GM21381 (cell line): Measurements from ENCODE around the gene NUDT4.
"Not testable (repeated sequence)": the region's sequence is repeated elsewhere in the genome, so short reads cannot be mapped to it uniquely, and the experiment has no call there.

Experiments used
- ATAC-seq: cut with Tn5 transposase; IDR thresholded peaks from one replicate; pipeline ENCODE4 v1.9.1; 2021; ENCODE audit warnings: mild to moderate bottlenecking, moderate library complexity; ENCODE audit not compliant: unreplicated experiment

NUDT4 gene

DNA sequence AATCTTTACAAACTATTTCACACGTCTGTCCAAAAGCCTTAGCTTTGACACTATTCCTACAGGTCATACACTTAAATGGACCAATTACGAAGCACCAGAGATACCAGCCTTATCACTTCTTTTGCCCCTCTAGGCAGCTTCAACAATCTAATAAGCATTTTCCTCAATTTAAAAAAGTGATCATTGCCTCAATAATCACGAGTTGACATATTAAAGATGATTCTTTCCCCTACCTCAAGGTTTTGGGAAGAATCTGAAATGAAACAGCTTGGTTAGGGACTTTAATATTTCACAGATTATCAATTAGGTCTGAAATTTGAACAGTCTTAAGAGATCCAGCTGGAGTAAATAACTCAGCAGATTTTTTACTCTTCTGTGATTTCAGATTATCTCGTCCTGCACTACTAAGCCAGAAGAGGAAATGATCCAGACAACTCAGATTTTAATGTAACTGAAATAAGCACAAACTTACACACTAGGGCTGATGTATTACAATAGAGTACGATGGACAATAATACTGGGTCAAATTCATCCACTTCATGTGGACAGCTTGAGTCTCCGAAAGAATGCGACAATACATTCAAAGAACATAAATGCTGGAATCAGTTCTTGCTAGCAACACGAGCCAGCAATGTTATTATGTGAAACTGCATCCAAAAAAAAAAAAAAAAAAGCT lies 48.1 kb downstream of the NUDT4 start:
- peak; percentile 18 for ATAC-seq

DNA sequence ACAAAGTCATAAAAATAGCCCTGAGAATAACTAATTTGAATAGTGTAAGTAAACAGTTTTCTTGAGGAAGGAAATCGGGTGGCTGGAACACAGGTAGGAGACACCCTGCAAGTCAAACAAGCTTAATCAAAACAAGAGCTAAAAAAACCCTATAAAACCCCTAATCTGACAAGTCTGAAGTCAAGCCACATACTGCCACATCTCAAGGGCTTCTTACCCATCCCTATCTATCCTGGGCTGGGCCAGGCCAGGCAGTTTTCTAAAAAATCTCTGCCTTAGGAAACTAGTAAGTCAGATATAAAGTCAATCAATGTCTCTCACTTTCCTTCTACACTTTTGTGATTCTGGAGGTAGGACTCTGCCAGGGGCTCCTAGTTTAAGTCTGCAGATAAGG lies 48.7 kb downstream of the NUDT4 start:
- peak; percentile 44 for ATAC-seq

DNA sequence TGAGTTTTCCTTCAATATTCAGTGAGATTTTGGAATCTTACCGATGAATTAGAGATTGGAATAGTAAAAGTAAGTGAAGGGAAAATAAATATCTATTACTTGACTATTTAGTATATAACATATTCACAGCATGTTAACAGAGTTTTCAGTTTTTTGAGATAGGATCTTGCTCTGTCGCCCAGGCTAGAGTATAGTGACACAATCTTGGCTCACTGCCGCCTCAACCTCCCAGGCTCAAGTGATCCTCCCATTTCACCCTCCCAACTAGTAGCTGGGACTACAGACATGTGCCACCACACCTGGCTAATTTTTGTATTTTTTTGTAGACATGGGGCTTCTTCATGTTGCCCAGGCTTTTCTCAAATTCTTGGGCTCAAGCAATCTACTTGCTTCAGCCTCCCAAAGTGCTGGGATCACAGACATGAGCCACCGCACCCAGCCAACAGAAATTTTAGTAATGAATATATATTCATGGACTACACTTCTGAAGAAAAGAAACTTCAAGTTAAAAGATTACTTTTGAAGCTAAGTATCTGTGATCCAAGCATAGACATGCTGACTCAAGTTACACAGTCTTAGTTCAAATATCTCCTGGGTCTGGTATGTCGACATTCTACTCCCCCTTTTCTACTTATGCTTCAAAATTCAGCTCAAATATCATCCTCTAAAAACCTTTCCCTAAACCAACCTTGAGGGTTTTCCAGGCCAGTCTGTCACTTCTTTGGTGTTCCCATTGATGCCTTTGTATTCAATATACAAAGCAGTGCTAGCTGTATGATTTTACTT lies 50.2 kb downstream of the NUDT4 start:
- ATAC-seq: no peak

DNA sequence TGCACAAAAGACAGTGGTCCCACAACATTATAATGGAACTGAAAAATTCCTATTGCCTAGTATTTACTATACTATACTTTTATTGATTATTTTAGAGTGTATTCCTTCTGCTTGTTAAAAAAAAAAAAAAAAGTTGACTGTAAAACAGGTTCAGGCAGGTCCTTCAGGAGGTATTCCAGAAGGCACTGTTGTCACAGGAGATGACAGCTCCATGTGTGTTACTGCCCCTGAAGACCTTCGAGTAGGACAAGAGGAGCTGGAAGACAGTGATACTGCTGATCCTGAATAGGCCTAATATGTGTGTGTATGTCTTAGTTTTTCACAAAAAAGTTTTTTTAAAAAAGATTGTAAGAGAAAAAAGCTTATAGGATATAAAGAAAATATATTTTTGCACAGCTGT lies 51.7 kb downstream of the NUDT4 start:
- no peak for ATAC-seq

DNA sequence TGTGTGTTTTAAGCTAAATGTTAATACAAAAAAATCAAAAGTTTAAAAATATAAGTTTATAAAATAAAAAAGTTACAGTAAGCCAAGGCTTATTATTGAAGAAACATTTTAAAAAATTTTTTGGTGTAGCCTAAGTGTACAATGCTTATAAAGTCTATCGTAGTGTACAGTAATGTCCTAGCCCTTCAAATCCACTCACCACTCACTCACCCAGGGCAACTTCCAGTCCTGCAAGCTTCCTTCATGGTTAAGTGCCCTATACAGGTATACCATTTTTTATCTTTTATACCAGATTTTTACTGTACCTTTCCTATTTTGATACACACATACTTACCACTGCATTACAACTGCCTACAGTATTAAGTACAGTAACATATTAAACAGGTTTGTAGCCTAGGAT lies 52.1 kb downstream of the NUDT4 start:
- no peak for ATAC-seq

DNA sequence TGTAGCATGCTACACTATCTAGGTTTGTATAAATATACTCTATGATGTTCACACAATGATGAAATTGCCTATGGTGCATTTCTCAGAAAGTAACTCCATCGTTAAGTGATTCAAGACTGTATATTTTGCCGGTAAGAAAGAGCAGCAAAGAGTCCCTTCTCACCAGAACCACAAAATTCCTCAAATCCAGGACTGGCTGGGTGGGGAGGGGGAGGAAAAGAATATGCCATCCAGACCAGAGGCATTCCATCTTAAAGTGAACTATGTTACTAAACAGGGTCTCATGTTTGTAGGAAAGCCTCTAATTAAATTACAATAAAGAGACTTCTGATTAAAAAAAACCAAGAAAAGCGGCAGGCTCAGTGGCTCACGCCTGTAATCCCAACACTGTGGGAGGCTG lies 52.6 kb downstream of the NUDT4 start:
- no peak for ATAC-seq

DNA sequence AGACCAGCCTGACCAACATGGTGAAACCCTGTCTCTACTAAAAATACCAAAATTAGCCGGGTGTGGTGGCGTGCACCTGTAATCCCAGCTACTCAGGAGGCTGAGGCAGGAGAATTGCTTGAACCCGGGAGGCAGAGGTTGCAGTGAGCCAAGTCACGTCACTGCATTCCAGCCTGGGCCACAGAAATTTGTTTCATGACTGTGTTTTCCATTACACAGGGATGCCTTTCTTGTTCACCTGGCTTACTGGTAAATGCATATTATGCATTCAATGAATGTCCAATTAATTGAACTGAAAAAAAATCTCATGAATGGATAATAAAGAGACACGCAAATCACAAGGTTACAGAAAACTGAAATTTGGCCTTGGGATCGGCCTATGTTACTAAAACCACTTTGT lies 54.3 kb downstream of the NUDT4 start:
- not testable (repeated sequence) for ATAC-seq

DNA sequence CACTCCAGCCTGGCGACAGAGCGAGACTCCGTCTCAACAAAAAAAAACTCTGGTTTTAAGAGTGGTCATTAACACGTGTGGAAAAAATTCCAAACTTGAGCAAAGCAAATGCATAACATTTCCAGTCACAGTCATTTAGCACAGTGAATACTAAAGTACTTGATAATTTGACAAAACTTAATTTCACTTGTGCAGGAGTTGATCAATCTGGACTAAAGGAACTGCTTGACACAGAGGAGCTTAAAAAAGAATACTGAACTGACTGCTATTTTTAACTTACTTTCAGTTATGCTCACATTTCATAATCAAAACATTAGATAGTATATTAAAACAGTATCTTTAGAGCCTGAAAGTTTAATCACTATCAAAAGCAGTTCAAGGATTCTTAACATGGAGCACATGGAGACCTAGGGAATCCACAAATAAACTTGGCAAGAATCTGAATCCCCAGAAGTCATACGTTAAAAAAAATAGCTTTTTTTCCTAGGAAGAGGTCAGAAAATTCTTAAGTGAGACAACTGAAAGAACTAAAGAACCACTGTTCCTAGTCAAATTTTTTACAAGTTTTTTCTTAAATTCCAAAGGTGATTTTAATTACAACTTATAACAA lies 56.6 kb downstream of the NUDT4 start:
- no peak for ATAC-seq

DNA sequence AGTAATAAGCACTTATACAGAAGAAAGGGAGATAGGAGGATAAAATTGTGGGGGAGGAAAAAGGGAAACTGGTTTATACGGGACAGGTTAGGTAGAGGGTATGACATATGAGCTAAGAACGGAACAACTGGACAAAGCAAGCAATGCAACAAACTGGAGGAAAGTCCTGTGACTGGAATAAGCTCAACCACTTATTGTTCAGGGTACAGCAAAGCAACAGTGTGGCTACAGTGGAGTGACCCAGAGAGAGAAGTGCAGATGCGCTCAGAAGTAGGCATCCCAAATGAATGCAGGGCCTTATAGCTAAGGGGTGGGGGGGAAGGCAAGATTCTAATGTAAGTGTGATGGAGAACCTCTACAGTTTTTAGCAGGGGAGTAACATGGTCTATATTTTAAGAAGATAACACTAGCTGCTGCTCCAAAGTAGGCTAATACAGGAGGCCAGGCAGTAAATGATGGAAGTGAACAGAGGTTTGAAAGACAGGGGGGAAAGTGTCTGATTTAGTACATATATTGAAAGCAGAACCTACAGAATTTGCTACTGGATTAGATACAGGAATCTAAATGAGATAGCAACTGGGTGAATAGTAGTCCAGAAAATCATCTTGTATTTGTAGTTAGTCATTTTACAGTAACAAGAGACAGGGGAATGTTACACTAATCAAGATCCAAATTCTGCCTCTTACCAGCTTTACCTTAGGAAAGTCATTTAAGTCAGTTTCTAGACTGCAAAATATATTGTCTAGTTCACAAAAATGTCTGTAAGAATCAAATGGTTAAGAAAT lies 60.7 kb downstream of the NUDT4 start:
- no peak for ATAC-seq

DNA sequence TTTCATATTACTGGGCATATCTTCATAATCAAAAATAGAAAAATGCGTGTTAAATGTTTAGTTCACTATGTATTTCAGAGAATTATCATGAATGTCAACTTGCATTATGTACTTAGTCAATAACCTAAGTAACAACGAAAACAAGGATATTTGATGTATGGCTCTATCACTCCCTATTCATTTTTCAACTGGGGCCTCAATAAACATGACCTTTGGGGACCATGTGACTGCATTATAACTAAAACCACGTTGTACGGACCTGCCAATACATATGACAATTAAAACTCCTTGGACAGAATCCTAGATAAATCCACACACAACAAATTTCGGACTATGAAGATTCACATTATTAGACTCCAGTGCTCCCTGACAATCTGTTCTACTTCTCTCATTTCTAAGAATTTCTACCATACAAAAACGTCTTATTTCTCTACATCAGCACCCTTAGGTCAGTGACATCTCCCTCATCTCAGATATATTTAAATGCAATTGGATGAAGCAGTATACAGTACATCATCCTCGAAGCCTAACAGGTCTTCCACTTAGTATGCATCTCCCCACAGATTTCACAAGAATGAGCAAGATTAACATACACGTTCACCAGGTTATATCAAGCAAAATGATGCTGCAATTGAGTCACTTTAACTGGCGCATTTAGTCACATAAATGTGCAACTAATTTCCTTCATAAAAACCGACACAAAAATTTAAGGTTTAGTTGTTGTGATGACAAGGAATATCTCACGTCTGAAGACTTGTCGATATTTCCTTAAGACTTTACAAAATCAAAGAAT lies 62.5 kb downstream of the NUDT4 start:
- ATAC-seq: no peak

DNA sequence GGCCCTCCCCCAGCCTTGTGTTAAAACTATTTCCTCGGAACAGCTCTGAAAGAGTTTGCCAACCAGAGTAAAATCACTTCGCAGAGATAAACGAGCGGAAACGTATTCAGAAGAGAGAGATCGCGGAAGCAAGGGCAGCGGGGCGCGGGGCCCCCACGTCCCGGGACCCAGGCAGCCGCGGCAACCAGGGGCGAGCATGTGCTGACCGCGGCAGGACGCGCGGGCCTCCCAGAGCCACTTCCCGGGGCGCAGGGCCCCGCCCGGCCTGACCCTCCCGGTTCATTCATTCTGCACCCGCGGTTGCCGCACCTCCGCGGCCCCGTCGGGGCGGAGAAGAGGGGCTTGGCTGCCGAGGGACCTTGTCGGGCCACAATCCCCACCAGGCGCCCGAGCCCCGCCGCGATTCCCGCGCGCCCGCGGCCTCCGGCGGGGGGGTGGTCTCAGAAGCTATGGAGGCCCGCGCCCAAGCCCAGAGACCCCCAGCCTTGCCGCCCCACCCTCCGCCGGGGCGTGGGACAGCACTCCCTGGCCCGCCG lies 63.4 kb downstream of the NUDT4 start:
- ATAC-seq: no peak

DNA sequence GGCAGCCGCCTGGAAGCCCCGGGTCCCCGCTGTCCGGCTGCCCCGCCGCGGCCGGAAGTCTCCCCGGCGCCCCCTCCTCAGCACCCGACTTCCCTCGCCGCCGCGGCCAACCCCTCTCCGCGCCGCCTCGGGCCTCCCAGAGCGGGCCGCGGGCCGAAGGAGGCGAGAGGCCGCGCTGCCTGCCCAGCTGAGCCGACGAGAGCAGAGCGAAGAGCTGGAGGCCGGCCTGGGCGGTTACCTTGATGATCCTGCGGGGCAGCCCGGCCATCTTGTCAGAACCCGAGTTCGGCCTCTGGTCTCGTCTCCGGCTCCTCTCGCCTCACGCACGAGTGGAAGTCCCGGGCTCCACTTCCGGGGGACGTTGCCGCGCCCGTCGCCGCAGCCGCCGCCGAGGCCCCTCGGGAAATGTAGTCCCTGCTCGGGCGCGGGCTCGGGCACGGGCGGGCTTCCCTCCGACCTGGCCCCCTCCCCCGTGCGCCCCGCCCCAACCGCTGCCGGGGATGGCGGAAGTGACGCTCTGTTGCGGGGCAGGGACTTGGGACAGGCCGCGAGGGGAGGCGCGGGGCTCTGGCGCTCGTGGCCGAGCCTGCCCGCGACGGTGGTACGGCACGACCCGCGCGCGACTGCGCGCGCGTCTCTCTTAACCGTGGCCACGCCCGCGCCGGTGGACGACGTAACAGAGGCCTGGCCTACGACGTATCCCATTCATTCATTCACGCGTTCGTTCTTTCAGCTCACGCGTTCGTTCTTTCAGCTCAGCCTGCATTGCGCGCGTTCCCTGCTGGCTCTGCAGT lies 64.1 kb downstream of the NUDT4 start, which contains the start of gene UBE2N:
TSS of gene UBE2N (minus strand) at position 331 of the 794 bp plus-strand sequence. CDS start at position 268, 63 bp downstream.
- peak; percentile 80 for ATAC-seq

DNA sequence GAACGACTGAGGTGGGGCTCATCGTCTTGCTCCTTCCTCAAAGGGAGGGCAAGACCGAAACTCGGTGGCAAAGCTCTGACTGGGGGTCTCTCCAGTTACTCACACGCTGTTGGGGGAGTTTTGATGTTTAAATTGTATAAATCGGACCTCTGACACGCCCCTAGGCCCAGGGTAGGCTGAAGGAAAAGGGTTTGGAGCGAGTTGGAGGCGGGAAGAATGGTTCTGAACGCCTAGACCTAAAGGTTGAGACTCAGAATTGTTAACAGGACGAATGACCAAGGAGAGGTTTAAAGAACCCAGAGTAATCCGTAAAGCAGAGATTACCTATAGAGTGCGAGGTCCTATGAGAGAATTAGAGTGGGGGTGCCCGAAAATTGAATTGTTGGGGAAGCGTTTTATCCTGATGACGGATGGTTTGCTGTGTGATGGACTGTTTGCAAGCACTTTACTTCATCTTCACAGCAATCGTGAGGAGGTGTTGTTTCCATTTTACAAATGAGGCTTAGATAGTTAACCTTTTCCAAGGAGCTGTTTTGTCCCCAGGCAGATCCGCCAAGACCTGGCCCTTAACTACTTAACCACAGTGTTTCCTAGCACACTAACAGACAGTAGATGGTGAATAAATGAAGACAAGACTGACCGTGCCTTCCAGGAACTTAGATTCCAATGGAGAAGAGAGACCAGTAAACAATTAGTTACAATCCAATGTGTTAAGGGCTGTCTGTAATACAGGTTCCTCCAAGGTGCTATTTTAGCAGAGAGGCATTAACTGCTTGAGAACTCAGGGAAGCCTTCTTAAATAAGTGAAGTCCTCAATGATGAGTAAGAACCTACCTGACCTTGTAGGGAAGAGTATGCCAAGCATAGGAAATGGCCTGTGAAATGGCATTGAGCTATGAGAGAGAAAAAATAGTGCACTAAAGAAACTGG lies 65.0 kb downstream of the NUDT4 start:
- ATAC-seq: no peak

DNA sequence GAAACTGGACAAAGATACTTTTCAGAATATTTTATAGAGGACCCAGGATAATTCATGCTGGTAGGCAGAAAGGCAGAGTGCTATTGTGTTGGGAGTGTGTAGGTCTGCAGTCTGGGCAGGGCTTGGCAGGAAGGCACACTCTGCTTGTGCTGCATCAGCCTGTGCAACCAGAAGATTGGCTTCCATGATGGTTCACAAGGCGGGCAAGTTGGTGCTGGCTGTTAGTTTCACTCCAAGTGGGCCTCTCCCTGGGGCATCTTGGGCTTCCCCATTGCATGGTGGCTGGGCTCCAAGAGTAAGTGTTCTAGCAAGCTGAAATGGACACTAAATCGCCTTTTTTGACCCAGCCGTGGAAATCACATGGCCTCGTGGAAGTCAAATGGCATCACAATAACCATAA lies 65.9 kb downstream of the NUDT4 start:
- no peak for ATAC-seq

DNA sequence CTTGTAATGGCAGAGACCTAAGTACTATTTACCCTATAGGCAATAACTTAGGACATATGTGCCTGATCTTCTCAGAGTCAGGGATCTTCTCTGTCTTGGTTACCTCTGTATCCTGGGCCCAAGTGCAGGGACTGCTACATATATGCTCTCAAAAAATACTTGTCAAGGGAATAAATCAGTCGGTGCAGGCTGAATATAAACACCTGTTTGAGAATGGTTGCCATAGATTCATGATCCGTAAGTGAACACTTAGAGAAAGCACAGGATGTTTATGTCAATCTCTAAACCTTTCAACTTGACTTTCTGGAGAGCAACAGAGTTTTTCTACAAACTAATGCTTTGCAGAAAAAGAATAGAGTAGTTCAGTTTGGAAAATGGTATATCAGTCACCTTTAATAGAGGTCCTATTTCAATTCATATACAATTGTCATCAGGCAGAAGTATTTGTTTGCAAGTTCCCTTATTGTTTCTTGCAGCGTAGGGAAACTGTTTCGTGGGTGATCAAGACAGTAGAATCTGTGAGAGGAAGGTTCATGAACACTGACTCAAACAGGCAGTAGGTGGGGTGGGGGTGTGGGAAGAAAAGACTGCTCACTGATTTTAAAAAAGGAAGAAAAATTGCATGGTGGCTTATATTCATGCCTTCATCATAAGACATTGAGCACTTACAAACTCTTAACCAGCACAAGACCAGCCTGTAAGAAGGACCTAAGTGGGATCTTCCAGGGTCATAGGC lies 70.0 kb downstream of the NUDT4 start:
- ATAC-seq: no peak

DNA sequence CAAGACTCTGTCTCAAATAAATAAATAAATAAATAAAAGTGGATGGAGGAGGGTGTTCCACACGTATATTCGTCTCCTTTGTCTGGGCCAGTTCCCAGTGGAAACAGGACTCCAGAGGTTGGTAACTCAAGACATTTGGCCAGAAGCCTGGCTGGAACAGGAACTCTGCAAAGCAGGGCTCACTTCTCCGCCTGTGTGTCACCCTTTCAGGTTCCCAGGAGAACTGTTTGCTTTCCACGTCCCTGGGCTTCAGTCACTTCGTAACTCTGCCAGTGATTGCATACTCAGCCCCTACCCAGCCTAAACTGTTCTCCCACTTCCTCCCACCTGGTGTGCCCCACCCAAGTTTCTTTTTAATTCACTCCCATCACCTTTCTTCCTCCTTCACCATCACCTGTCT lies 71.1 kb downstream of the NUDT4 start:
- no peak for ATAC-seq

DNA sequence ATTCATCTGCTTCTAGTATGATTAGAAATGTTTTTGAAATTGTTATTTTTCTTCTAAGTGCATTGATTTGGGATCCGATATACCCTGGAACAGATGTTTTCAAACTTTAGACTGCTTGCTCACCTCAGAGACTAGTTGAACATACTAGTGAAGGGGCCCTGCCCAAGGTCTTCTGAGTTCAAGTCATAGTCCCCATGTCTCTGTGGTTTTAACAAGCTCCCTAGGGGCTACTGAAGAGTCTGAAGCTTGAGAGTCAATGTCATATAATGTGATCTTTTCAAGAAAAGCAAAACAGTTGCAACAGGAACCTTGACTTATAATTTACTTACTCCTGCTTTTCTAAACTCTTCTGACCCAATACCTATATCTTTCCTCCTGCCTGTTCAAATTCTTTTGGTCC lies 71.6 kb downstream of the NUDT4 start:
- peak; percentile 56 for ATAC-seq
